Esophagus muscularis mucosa (tissue), 4 donors: Measurements from ENCODE around the gene PTPRN2. TPM values are rescaled to one million over a fixed set of nuclear protein-coding genes. Genes with fewer than 3 reads are reported as not detected.

Experiments used
- DNase-seq: peaks from one replicate; pipeline ENCODE4 v3.0.0-alpha.2; 2017; ENCODE audit errors: extremely low spot score
- H3K27ac ChIP-seq, 4 donors: fragments of 200-600 bp; sonication (generic); replicated peaks in 1 of 4; 1 replicate in 3 of 4; 2 replicates in 1 of 4; pipeline ENCODE4 v1.5.1; 2016 to 2019; ENCODE audit warnings: mild to moderate bottlenecking in 1 of 4
- H3K27me3 ChIP-seq, 4 donors: fragments of 200-600 bp; sonication (generic); one replicate each; pipeline versions ENCODE4 v1.5.1 to v1.6.0; 2016 to 2019
- H3K36me3 ChIP-seq, 4 donors: fragments of 200-600 bp; sonication (generic); one replicate each; pipeline ENCODE4 v1.5.1; 2016 to 2019
- H3K4me1 ChIP-seq, 4 donors: fragments of 200-600 bp; sonication (generic); one replicate each; pipeline ENCODE4 v1.5.1; 2016 to 2019
- H3K4me3 ChIP-seq, 4 donors: fragments of 200-600 bp; sonication (generic); 1 replicate in 2 of 4; 2 replicates in 2 of 4; pipeline ENCODE4 v1.5.1; 2016 to 2019; ENCODE audit warnings: mild to moderate bottlenecking in 4 of 4, moderate library complexity in 1 of 4
- H3K9me3 ChIP-seq, 4 donors: fragments of 200-600 bp; sonication (generic); 1 replicate in 3 of 4; 2 replicates in 1 of 4; pipeline ENCODE4 v1.5.1; 2016 to 2019
- EP300 ChIP-seq: sonication (generic); formaldehyde crosslinking; IDR thresholded peaks from one replicate; pipeline ENCODE4 v1.6.1; 2017; ENCODE audit warnings: antibody characterized with exemption
- POLR2A ChIP-seq: fragments of 450-650 bp; IDR thresholded peaks from one replicate; pipeline ENCODE4 v1.6.1; 2017; ENCODE audit warnings: antibody characterized with exemption, moderate library complexity, mild to moderate bottlenecking, low read depth
- POLR2AphosphoS5 ChIP-seq, 2 donors: sonication (generic); formaldehyde crosslinking; IDR thresholded peaks; one replicate each; pipeline ENCODE4 v1.6.1; 2017; ENCODE audit warnings: antibody characterized with exemption in 2 of 2
- WGBS: methylation state at CpG from one replicate; pipeline ENCODE4 v1.1.5; 2018; 5-methylcytosine and 5-hydroxymethylcytosine counted together
- intact Hi-C: fragments of 100-400 bp; cut with DNase I; formaldehyde crosslinking; loops from one replicate; pipeline ENCODE4 v1.15.1; 2023
- total RNA-seq, 4 donors: library from RNA; depleted of rRNA; stranded (reverse); fragments of >200 nt; gene quantifications; one replicate each; pipeline versions ENCODE4 v1.1.0 to v1.2.1, GENCODE V29; 2016
- TF ChIP-seq, protein P1 (sequence below), 3 experiments: fragments of 200-600 bp in 2 of 3; fragments of 450-650 bp in 1 of 3; sonication (generic) in 2 of 3; IDR thresholded peaks; one replicate each; pipeline ENCODE4 v1.5.1; 2017 to 2019; ENCODE audit warnings: antibody characterized with exemption in 3 of 3, mild to moderate bottlenecking in 2 of 3, moderate library complexity in 1 of 3

The PTPRN2 gene
- total RNA-seq, 4 donors from 2014 or later = 2.1 to 3.1 (median 3.1) TPM

DNA sequence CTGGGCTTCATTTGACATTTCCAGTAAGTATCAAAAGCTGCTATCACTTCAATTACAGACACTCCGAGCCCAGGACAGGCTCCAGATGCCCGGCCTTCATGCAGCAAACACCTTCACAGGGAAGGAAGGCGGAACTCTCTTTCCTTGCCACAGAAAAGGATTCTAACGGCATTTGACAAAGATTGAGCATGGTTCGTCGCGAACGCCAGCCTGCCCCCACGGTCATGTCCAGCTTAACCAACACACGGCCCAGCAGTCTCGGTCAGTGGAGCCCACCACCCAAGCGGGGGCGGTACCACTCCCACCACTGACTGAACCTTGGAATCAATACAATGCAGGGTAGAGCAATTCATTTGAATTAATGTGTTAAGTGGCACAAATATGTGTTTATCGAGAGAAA lies 643.6 kb downstream of the PTPRN2 start:
- Histone ChIP-seq H3K9me3 (peaks cover 0 to 29% (median 11%) of the 10 kb centered on the region in 4 donors), H3K27ac (no peak overlapping the region), H3K36me3 (no peaks in the 10 kb centered on the region), H3K4me1 (no peaks in the 10 kb centered on the region), H3K4me3 (no peak overlapping the region), H3K27me3 (peaks cover 0 to 5% (median 0%) of the 10 kb centered on the region in 4 donors)
- no peak for DNase-seq
- TF ChIP-seq EP300 = no peak
- TF ChIP-seq, protein P1, sequence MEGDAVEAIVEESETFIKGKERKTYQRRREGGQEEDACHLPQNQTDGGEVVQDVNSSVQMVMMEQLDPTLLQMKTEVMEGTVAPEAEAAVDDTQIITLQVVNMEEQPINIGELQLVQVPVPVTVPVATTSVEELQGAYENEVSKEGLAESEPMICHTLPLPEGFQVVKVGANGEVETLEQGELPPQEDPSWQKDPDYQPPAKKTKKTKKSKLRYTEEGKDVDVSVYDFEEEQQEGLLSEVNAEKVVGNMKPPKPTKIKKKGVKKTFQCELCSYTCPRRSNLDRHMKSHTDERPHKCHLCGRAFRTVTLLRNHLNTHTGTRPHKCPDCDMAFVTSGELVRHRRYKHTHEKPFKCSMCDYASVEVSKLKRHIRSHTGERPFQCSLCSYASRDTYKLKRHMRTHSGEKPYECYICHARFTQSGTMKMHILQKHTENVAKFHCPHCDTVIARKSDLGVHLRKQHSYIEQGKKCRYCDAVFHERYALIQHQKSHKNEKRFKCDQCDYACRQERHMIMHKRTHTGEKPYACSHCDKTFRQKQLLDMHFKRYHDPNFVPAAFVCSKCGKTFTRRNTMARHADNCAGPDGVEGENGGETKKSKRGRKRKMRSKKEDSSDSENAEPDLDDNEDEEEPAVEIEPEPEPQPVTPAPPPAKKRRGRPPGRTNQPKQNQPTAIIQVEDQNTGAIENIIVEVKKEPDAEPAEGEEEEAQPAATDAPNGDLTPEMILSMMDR (IDR thresholded peaks at IDR 0.05) = no peak
- TF ChIP-seq POLR2AphosphoS5 (IDR thresholded peaks at IDR 0.05) = no peak
- TF ChIP-seq POLR2A = no peak
- intact Hi-C loops = no loop called here
- 88% methylated on average over 14 of the region's 14 CpGs for WGBS

- peaks cover 0 to 24% (median 11%) of the 10 kb centered on the region in 4 donors for H3K9me3 ChIP-seq
- no peak for TF ChIP-seq POLR2AphosphoS5 (IDR thresholded peaks at IDR 0.05)
- TF ChIP-seq EP300 = no peak
- TF ChIP-seq, protein P1 (IDR thresholded peaks at IDR 0.05) = no peak
- no peak for TF ChIP-seq POLR2A
- WGBS = 87% methylated on average over 6 of the region's 6 CpGs
- DNase-seq = no peak
- no peaks in the 10 kb centered on the region for H3K4me1 ChIP-seq
- intact Hi-C loops = no loop called here
- peaks cover 0 to 5% (median 0%) of the 10 kb centered on the region in 4 donors for H3K27me3 ChIP-seq
- no peak overlapping the region for H3K27ac ChIP-seq
- no peak overlapping the region for H3K4me3 ChIP-seq
- no peaks in the 10 kb centered on the region for H3K36me3 ChIP-seq
These were observed 644.1 kb downstream of the PTPRN2 start for GRCh38 chr7:157943561-157943960.

GRCh38 chr7:157941210-157941609 lies 646.4 kb downstream of the PTPRN2 start:
- H3K36me3 ChIP-seq = no peaks in the 10 kb centered on the region
- no peak overlapping the region for H3K27ac ChIP-seq
- H3K9me3 ChIP-seq = peaks cover 0 to under 1% (median 0%) of the 10 kb centered on the region in 4 donors
- no peaks in the 10 kb centered on the region for H3K4me1 ChIP-seq
- intact Hi-C loops = no loop called here
- WGBS = 79% methylated on average over 2 of the region's 4 CpGs
- DNase-seq = no peak
- TF ChIP-seq, protein P1 (IDR thresholded peaks at IDR 0.05) = no peak
- TF ChIP-seq POLR2AphosphoS5 (IDR thresholded peaks at IDR 0.05) = no peak
- H3K4me3 ChIP-seq = no peak overlapping the region
- peaks cover 0 to 15% (median 0%) of the 10 kb centered on the region in 4 donors for H3K27me3 ChIP-seq

DNA sequence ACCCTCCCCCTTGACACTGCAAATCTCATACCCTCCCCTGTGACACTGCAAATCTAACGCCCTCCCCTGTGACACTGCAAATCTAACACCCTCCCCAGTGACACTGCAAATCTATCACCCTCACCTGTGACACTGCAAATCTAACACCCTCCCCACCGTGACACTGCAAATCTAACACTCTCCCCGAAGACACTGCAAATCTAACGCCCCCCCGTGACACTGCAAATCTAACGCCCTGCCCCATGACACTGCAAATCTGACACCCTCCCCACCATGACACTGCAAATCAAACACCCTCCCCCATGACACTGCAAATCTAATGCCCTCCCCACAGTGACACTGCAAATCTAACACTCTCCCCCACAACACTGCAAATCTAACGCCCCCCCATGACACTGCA lies 647.1 kb downstream of the PTPRN2 start:
- intact Hi-C loops = no loop called here
- no peak for DNase-seq
- Histone ChIP-seq H3K9me3 (no peaks in the 10 kb centered on the region), H3K36me3 (no peaks in the 10 kb centered on the region), H3K27ac (no peak overlapping the region), H3K4me3 (no peak overlapping the region), H3K27me3 (peaks cover 0 to 18% (median 0%) of the 10 kb centered on the region in 4 donors), H3K4me1 (no peaks in the 10 kb centered on the region)
- 92% methylated on average over 6 of the region's 7 CpGs for WGBS
- TF ChIP-seq POLR2AphosphoS5 (IDR thresholded peaks at IDR 0.05) (no peak), EP300 (no peak), POLR2A (no peak)
- TF ChIP-seq, protein P1 (IDR thresholded peaks at IDR 0.05) = no peak

DNA sequence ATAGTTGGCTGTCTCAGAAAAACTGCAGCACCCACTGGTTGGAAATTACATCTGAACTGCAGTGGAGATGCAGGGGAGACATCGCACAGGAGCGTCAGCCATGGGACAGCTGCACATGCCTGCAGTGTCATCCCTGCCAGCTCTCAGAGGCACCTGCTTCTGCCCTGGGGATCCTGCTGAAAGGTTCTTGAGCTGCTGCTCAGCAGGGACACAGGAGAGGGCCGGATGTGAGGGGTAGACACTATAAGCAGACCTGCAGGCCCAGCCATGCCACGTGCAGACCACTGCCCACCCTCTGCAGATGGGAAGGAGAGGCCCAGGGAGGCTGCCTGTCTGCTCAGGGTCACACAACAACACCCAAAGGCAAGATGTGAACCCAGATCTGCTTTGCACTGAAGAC lies 649.4 kb downstream of the PTPRN2 start:
- H3K4me3 ChIP-seq = no peak overlapping the region
- H3K4me1 ChIP-seq = no peaks in the 10 kb centered on the region
- H3K36me3 ChIP-seq = no peaks in the 10 kb centered on the region
- peaks cover 0 to 13% (median 0%) of the 10 kb centered on the region in 4 donors for H3K27me3 ChIP-seq
- no peaks in the 10 kb centered on the region for H3K9me3 ChIP-seq
- intact Hi-C loops = no loop called here
- 60% methylated on average over 1 of the region's 4 CpGs for WGBS
- DNase-seq = no peak
- no peak for TF ChIP-seq EP300
- no peak for TF ChIP-seq POLR2A
- no peak for TF ChIP-seq POLR2AphosphoS5 (IDR thresholded peaks at IDR 0.05)
- TF ChIP-seq, protein P1 (IDR thresholded peaks at IDR 0.05) = no peak
- H3K27ac ChIP-seq = no peak overlapping the region
